Measurements from ENCODE around the gene MLST8. TPM values are rescaled to one million over a fixed set of nuclear protein-coding genes. Genes with fewer than 3 reads are reported as not detected.

The MLST8 gene
- total and polyA plus RNA-seq, 4 donors = 11.1 to 26.7 (median 20.2) TPM

DNA sequence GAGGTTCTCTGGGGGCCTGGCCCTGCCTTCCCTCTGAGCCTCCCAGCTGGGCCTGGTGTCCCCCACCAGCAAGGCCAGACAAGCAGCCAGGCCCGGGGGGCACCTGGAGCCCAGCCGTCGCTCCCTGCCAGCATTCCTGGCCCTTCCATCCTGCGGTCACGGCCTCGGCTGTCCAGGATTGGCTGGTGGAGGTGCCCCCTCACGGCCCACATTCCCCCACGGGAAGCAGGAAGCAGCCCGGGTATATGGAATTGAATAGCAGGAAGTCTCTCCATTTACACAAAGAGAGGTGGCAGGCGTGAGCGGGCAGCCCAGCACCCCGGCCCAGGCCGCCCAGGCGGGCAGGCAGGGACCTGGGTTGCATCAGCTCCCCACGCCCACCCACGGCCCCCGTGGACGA is 35.2 kb upstream of the MLST8 start (continued):
- TF ChIP-seq, protein P1, sequence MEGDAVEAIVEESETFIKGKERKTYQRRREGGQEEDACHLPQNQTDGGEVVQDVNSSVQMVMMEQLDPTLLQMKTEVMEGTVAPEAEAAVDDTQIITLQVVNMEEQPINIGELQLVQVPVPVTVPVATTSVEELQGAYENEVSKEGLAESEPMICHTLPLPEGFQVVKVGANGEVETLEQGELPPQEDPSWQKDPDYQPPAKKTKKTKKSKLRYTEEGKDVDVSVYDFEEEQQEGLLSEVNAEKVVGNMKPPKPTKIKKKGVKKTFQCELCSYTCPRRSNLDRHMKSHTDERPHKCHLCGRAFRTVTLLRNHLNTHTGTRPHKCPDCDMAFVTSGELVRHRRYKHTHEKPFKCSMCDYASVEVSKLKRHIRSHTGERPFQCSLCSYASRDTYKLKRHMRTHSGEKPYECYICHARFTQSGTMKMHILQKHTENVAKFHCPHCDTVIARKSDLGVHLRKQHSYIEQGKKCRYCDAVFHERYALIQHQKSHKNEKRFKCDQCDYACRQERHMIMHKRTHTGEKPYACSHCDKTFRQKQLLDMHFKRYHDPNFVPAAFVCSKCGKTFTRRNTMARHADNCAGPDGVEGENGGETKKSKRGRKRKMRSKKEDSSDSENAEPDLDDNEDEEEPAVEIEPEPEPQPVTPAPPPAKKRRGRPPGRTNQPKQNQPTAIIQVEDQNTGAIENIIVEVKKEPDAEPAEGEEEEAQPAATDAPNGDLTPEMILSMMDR (IDR thresholded peaks at IDR 0.05; ENCODE audit: low read depth, low read length, missing input control) = no peak
- TF ChIP-seq GABPA (IDR thresholded peaks at IDR 0.05 in 1 of 2, conservative IDR thresholded peaks at IDR 0.05 in 1 of 2) (no peak), TAF1 (conservative IDR thresholded peaks at IDR 0.05) (no peak), YY1 (IDR thresholded peaks at IDR 0.05) (no peak)

DNA sequence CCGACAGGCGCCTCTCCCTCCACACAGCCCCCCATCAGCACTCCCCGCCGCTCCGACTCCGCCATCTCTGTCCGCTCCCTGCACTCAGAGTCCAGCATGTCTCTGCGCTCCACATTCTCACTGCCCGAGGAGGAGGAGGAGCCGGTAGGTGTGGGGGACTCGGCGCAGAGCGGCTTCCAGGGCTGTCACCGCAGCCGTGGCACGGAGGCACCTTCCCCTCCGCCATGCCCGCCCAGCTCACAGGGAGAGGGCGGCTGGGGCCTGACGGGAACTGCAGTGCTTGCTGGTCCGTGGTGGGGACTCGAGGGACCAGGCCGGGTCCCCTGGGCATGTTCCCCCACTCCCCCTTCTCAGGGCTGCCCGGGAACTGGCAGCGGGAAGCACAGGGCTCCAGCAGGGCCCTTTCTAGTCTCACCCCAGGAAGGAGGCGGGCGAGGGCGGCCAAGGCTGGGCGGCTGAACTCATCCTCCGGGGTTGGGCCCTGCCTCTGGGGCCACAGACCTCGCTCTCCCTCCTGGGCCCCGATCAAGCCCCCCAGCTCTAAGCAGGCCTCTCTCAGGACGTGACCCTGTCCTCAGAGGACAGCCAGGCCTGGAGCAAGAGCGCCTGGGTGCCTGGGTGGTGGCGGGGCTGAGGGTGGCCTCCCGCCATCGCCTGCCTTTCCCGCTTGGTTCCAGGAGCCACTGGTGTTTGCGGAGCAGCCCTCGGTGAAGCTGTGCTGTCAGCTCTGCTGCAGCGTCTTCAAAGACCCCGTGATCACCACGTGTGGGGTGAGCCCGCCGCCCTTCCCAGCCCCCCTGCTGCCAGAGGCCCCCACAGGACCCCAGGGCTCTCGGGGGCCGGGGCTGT is 34.4 kb upstream of the MLST8 start:
- no peak for DNase-seq (ENCODE audit: low spot score)
- Histone ChIP-seq H3K9ac (ENCODE audit: low read depth in 1 of 2, low read length in 2 of 2) (no peak overlapping the region), H3K4me1 (ENCODE audit: control insufficient read depth in 4 of 4, insufficient read depth in 4 of 4, low read length in 3 of 4) (peaks cover 8 to 18% (median 13%) of the 10 kb centered on the region in 4 donors), H3K4me3 (ENCODE audit: low read depth in 1 of 3, low read length in 3 of 3) (peak overlapping the region in 1 of 3 donors; percentile 4), H3K9me3 (ENCODE audit: control insufficient read depth in 4 of 4, low read length in 3 of 4) (no peaks in the 10 kb centered on the region), H3K27me3 (ENCODE audit: control insufficient read depth in 4 of 4, insufficient read depth in 4 of 4, low read length in 3 of 4) (no peaks in the 10 kb centered on the region), H3K27ac (ENCODE audit: low read depth in 1 of 2, low read length in 2 of 2) (peak overlapping the region in 1 of 2 donors; percentile 3), H3K36me3 (ENCODE audit: control insufficient read depth in 4 of 4, insufficient read depth in 3 of 4, low read depth in 1 of 4, low read length in 3 of 4) (peaks cover 15 to 54% (median 26%) of the 10 kb centered on the region in 4 donors)
- 92% methylated on average over 47 of the region's 47 CpGs for WGBS
- TF ChIP-seq EGR1 (IDR thresholded peaks at IDR 0.05; ENCODE audit: low read depth in 2 of 2) (no peak), FOXA1 (IDR thresholded peaks at IDR 0.05) (no peak), YY1 (IDR thresholded peaks at IDR 0.05) (no peak), RAD21 (IDR thresholded peaks at IDR 0.05) (no peak), RXRA (IDR thresholded peaks at IDR 0.05) (no peak), HNF4A (conservative IDR thresholded peaks at IDR 0.05) (no peak), SP1 (IDR thresholded peaks at IDR 0.05) (no peak), NR2F2 (IDR thresholded peaks at IDR 0.05) (no peak)
- TF ChIP-seq, protein P2, sequence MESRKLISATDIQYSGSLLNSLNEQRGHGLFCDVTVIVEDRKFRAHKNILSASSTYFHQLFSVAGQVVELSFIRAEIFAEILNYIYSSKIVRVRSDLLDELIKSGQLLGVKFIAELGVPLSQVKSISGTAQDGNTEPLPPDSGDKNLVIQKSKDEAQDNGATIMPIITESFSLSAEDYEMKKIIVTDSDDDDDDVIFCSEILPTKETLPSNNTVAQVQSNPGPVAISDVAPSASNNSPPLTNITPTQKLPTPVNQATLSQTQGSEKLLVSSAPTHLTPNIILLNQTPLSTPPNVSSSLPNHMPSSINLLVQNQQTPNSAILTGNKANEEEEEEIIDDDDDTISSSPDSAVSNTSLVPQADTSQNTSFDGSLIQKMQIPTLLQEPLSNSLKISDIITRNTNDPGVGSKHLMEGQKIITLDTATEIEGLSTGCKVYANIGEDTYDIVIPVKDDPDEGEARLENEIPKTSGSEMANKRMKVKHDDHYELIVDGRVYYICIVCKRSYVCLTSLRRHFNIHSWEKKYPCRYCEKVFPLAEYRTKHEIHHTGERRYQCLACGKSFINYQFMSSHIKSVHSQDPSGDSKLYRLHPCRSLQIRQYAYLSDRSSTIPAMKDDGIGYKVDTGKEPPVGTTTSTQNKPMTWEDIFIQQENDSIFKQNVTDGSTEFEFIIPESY (IDR thresholded peaks at IDR 0.05) = no peak
- TF ChIP-seq, protein P3, sequence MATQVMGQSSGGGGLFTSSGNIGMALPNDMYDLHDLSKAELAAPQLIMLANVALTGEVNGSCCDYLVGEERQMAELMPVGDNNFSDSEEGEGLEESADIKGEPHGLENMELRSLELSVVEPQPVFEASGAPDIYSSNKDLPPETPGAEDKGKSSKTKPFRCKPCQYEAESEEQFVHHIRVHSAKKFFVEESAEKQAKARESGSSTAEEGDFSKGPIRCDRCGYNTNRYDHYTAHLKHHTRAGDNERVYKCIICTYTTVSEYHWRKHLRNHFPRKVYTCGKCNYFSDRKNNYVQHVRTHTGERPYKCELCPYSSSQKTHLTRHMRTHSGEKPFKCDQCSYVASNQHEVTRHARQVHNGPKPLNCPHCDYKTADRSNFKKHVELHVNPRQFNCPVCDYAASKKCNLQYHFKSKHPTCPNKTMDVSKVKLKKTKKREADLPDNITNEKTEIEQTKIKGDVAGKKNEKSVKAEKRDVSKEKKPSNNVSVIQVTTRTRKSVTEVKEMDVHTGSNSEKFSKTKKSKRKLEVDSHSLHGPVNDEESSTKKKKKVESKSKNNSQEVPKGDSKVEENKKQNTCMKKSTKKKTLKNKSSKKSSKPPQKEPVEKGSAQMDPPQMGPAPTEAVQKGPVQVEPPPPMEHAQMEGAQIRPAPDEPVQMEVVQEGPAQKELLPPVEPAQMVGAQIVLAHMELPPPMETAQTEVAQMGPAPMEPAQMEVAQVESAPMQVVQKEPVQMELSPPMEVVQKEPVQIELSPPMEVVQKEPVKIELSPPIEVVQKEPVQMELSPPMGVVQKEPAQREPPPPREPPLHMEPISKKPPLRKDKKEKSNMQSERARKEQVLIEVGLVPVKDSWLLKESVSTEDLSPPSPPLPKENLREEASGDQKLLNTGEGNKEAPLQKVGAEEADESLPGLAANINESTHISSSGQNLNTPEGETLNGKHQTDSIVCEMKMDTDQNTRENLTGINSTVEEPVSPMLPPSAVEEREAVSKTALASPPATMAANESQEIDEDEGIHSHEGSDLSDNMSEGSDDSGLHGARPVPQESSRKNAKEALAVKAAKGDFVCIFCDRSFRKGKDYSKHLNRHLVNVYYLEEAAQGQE (IDR thresholded peaks at IDR 0.05) = no peak
- TF ChIP-seq, protein P4, sequence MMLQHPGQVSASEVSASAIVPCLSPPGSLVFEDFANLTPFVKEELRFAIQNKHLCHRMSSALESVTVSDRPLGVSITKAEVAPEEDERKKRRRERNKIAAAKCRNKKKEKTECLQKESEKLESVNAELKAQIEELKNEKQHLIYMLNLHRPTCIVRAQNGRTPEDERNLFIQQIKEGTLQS (IDR thresholded peaks at IDR 0.05) = no peak
- TF ChIP-seq, protein P5, sequence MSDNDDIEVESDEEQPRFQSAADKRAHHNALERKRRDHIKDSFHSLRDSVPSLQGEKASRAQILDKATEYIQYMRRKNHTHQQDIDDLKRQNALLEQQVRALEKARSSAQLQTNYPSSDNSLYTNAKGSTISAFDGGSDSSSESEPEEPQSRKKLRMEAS (IDR thresholded peaks at IDR 0.05) = no peak

All from liver (tissue), 9 donors.